ENCODE measurements around the gene EIF4EBP2.

The EIF4EBP2 gene

DNA sequence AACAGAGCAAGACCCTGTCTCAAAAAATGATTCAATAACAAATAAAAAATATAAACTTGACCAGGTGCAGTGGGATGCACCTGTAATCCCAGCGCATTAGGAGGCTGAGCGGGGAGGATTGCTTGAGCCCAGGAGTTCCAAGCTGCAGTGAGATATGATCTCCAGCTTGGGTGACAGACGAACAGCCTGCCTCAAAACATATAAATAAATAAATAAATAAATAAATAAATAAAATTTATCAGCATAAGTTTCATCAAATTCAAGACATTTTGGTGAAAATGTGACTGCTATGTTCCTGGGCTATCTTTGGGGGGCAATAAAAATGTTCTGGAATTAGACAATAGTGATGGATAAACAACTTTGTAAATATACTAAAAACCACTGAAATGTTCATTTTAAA, 4.8 kb upstream of the EIF4EBP2 start:
- H3K4me3 ChIP-seq (ENCODE audit: low read depth, low read length): no peak overlapping the region
- TF ChIP-seq, protein P1, sequence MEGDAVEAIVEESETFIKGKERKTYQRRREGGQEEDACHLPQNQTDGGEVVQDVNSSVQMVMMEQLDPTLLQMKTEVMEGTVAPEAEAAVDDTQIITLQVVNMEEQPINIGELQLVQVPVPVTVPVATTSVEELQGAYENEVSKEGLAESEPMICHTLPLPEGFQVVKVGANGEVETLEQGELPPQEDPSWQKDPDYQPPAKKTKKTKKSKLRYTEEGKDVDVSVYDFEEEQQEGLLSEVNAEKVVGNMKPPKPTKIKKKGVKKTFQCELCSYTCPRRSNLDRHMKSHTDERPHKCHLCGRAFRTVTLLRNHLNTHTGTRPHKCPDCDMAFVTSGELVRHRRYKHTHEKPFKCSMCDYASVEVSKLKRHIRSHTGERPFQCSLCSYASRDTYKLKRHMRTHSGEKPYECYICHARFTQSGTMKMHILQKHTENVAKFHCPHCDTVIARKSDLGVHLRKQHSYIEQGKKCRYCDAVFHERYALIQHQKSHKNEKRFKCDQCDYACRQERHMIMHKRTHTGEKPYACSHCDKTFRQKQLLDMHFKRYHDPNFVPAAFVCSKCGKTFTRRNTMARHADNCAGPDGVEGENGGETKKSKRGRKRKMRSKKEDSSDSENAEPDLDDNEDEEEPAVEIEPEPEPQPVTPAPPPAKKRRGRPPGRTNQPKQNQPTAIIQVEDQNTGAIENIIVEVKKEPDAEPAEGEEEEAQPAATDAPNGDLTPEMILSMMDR (IDR thresholded peaks at IDR 0.05; ENCODE audit: borderline replicate concordance, insufficient read depth, low read depth, low read length): no peak

DNA sequence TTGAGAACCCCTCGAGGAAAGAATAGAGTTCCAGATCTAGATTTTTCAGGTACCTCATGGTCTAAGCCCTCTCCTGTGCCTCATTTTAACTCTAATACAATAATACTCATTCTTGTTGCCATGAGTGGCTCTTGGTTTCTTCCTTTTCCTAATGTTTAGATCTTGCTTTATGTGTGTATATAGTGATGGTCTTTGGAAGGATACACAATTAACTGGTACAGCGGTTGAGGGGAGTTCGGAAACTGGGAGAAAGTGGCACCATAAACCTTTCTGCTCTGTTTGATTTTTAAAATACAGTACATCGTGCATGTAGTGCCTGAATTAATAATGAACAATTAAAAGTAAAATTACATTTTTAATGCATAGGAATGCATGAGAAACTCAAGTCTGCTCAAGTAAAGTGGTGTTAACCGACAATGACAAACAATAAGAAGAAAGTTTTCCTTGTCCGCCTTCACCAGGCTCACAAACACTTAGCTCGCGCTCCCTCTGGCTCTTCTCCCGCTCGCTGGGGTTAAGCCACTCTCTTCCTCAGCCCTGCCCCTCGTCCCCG, 386 bp upstream of the EIF4EBP2 start:
- H3K4me3 ChIP-seq (ENCODE audit: low read depth, low read length): no peak overlapping the region
- TF ChIP-seq, protein P1 (IDR thresholded peaks at IDR 0.05; ENCODE audit: borderline replicate concordance, insufficient read depth, low read depth, low read length): no peak

DNA sequence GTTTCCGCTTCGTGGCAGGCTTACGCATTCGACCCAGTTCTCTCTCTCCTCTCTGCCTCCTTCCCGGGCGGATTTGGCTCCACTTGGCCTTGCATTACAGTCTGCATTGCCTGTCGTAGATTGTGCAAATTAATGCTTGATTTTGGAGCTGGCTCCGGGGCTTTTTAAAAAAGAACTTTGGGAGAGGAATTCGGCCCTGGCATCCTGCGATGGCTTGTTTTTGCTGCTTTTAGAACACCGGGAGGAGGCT, 767 bp downstream of the EIF4EBP2 start:
- peak overlapping the region; percentile 89 for H3K4me3 ChIP-seq (ENCODE audit: low read depth, low read length)
- TF ChIP-seq, protein P1 (IDR thresholded peaks at IDR 0.05; ENCODE audit: borderline replicate concordance, insufficient read depth, low read depth, low read length): no peak

DNA sequence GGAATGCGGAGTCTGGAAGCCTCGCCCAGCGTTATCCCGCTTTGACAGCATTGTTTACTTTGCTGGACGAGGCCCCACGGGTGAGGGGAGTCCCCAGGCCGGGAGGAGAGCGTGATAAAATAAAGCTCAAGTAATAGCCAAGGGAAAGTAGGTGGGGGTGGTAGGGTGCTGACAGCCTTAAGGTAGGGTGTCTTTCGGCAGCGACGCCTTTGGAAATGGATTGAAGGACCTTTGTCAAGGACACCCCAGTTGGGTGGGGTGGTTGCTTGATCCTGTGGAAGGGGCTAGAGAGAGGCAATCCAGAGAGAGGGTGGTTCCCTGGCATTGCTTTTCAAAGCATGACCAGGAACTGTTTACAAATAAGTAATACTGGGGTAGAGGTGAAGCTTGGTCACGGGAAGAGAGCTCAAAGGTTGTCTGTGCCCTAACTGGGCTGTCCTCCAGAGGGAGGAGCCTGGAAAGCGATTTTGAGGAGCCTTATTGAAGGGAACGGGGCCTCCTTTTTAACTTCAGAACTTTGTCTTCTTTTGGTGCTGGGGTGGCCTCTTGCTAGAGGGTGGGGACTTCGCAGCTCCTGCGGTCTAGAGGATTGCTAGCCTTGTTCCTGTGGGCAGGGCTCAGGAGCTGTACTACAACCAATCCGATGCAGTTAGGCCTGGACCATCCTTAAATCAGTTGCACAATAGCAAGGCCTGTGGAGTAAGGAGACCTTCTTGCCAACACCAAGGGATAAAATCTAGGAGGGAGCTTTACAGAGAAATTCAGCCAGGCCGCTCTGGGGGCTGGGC, 1.3 kb downstream of the EIF4EBP2 start:
- peak overlapping the region; percentile 89 for H3K4me3 ChIP-seq (ENCODE audit: low read depth, low read length)
- TF ChIP-seq, protein P1 (IDR thresholded peaks at IDR 0.05; ENCODE audit: borderline replicate concordance, insufficient read depth, low read depth, low read length): no peak

DNA sequence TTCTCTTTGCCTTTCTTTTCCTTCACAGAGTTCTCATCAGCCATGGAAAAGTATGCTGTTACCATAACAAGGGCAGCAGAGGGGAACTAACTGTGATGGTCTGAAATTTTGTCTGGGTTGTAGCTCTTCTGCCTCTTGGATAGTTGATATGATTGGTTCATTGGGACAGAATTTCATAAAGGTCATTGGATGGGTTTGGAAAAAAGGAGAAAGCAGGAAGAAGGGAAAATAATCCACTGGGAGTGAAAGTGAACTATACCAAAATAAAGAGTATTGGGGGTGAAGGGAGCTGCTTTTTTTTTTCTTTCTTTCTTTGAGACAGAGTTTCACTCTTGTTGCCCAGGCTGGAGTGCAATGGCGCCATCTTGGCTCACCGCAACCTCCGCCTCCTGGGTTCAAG, 5.8 kb downstream of the EIF4EBP2 start:
- TF ChIP-seq, protein P1 (IDR thresholded peaks at IDR 0.05; ENCODE audit: borderline replicate concordance, insufficient read depth, low read depth, low read length): no peak
- H3K4me3 ChIP-seq (ENCODE audit: low read depth, low read length): no peak overlapping the region

DNA sequence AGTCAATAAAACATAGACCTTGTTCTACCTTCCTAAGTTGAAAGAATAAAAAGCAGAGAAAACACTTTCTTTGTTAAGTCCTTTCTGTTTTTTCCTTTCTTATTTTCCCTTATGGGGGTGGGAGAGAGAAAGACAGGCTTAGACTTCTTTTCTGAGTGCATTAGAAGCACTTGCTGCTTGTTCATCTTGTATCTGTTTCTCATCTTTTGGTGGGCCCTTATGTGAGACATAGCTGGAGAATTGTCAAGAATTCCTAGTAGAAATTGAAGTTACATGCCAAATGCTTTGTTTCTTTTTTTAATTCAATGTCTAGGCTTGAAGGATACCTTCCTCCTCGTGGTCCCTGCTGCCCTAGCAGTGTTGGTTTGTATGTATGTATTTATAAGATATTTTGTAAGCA, 6.7 kb downstream of the EIF4EBP2 start:
- TF ChIP-seq, protein P1 (IDR thresholded peaks at IDR 0.05; ENCODE audit: borderline replicate concordance, insufficient read depth, low read depth, low read length): no peak
- no peak overlapping the region for H3K4me3 ChIP-seq (ENCODE audit: low read depth, low read length)

DNA sequence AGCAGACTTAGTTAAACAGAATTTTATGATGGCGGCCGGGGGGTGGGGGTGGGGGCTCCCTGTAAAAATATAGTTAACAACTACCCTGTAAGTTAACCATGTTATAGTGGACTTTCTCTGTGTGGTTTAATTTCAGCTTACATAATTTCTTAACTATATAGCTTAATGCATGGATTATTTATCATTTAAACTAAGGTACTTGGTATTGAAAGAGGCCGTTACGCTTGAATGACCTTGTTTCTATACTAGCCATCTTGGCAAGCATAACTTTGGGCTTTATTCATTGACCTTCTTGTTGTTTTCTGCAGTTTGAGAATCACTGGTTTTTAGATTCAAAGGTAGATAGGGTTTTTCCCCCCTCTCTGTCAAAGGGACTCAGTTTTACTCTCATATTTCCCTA, 8.4 kb downstream of the EIF4EBP2 start:
- H3K4me3 ChIP-seq (ENCODE audit: low read depth, low read length): no peak overlapping the region
- TF ChIP-seq, protein P1 (IDR thresholded peaks at IDR 0.05; ENCODE audit: borderline replicate concordance, insufficient read depth, low read depth, low read length): no peak
